GM10266 (cell line): Measurements from ENCODE around the gene PLEKHA6.

Experiments
- DNase-seq: peaks from one replicate; pipeline ENCODE4 v3.0.0; 2012; ENCODE audit errors: extremely low spot score
- CTCF ChIP-seq: IDR thresholded peaks from 2 replicates; pipeline ENCODE4 v1.5.1; 2012; ENCODE audit warnings: mild to moderate bottlenecking, low read depth; ENCODE audit not compliant: control insufficient read depth, insufficient read depth; ENCODE audit errors: missing control alignments

The PLEKHA6 gene

GRCh38 chr1:204181116-204181515 is 178.6 kb downstream of the PLEKHA6 start:
- no peak for TF ChIP-seq CTCF
- no peak for DNase-seq

- TF ChIP-seq CTCF, result no peak
- DNase-seq, result no peak
Observed at GRCh38 chr1:204180133-204180532, 179.6 kb downstream of the PLEKHA6 start.

DNA sequence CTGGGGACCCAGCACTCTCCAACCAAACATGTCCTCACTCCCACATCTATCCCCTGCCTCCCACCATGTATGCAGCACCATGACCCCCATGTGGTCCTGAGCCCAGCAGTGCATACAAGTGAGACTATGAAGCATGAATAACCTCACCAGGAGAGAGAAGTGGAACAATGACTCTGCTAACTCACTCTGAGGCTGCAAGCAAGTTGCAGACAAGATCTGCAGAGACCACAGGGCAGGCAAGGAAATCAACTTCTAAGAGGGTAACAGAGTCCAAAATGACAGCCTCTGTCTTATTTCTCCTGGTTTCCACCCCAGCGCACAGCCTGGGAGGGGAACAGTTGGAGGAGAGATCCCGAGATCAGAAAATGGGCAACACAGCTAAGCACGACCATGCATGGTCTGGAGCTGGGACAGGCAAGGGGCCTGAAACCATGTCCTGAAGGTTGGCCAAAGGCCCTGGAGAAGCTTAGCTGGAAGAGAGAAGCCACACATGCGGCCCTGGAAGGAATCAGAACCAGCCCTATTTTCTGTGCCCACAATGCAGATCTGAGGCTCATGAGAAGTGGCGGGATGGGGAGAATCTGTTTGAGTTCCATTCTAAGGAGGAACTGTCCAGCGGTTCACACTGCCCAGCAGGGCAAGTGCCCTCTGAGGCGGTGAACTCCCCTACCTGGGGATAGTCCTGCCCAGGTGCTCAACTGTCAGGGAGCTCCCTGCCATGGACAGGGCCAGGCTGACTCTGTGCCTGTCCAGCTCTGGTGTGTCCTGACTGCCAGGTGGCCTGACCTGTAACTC is 181.0 kb downstream of the PLEKHA6 start:
- no peak for DNase-seq
- TF ChIP-seq CTCF, result no peak

DNA sequence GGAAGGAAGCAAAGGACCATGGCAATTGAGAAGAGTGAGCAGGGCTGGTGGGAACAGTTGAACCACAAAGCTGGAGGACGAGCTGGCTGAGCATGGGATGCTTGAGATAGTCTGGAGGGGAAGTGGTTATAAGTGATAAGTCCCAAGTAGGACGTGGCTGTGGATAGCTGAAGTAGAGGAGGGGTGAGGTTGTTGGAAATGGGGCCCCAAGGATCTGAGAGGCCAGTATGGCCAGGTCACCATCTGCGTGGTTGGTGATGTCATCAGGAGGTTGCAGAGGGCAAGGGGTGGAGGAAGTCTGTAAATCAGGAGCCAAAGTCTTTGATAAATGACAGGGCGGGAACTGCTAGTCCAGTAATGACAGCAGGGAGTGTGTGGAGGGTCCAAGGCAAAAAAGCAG is 182.6 kb downstream of the PLEKHA6 start:
- no peak for DNase-seq

GRCh38 chr1:204176049-204176448 is 183.7 kb downstream of the PLEKHA6 start:
- DNase-seq, result no peak
- TF ChIP-seq CTCF, result no peak

More for the DNA sequence above, 182.6 kb downstream of the PLEKHA6 start:
- TF ChIP-seq CTCF, result no peak

GRCh38 chr1:204174958-204175357 is 184.8 kb downstream of the PLEKHA6 start:
- no peak for DNase-seq
- TF ChIP-seq CTCF, result no peak

GRCh38 chr1:204172404-204173029 is 187.2 kb downstream of the PLEKHA6 start:
- no peak for TF ChIP-seq CTCF

More at GRCh38 chr1:204172404-204173029, 187.2 kb downstream of the PLEKHA6 start:
- no peak for DNase-seq
